HG03159 (cell line): ENCODE measurements around the gene AGPS.
"Not testable (repeated sequence)": the region's sequence is repeated elsewhere in the genome, so short reads cannot be mapped to it uniquely, and the experiment has no call there.

ENCODE experiments used
- ATAC-seq: cut with Tn5 transposase; IDR thresholded peaks from one replicate; pipeline ENCODE4 v1.9.1; 2021; ENCODE audit warnings: mild to moderate bottlenecking, moderate library complexity; ENCODE audit not compliant: unreplicated experiment

The AGPS gene

GRCh38 chr2:177466337-177467195, 74.0 kb downstream of the AGPS start:
- ATAC-seq = no peak

- no peak for ATAC-seq
These were observed 75.1 kb downstream of the AGPS start for GRCh38 chr2:177467646-177468045.

DNA sequence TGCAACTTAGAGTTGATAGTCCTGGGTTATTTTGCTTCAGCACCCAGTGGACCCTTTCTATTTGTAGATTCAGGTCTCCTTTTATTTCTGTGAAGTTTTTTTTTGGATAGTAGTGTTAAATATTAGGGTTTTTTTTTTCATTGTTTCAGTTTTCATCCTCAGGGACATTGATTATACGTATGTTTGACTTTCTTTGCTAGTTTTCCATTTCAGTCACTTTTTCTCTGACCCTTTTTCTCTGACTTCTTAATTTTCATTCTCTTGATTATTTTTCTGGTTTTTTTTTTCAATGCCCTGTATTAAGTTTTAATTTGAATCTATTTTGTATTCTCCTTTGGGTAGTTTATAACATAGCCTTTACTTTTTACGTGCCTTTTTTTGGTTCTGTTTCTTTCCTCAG, 79.4 kb downstream of the AGPS start:
- ATAC-seq = no peak

GRCh38 chr2:177474301-177474700, 81.7 kb downstream of the AGPS start:
- no peak for ATAC-seq

DNA sequence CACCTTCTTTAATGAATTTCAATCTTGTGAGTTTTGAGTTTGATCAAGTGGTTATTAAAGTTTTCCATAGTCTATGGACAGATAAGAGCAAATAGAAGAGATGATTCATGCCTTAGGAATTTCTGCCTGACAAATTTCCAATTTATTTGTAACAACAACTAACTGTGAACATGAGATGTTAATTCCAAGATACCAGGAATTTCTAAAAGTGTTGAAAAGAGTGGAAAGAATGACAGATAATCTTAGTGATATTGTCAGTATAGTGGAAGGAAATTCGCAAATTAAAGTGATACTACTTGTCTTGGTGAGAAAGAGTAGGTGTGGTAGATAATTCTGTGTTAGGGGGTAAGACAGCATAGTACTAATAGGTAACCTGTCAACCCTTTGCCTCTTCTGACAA, 82.4 kb downstream of the AGPS start:
- ATAC-seq = no peak

- ATAC-seq = no peak
These were observed 84.3 kb downstream of the AGPS start for GRCh38 chr2:177476897-177477296.

GRCh38 chr2:177478029-177478428, 85.5 kb downstream of the AGPS start:
- no peak for ATAC-seq

- ATAC-seq = no peak
These were observed 86.3 kb downstream of the AGPS start for GRCh38 chr2:177478907-177479306.

- no peak for ATAC-seq
These were observed 89.6 kb downstream of the AGPS start for GRCh38 chr2:177482195-177482594.

- ATAC-seq = no peak
These were observed 91.0 kb downstream of the AGPS start for GRCh38 chr2:177483531-177483930.

- ATAC-seq = no peak
These were observed 91.7 kb downstream of the AGPS start for GRCh38 chr2:177484180-177484795.

- not testable (repeated sequence) for ATAC-seq
These were observed 93.1 kb downstream of the AGPS start for GRCh38 chr2:177485657-177486056.

GRCh38 chr2:177489719-177490301, 97.2 kb downstream of the AGPS start:
- ATAC-seq = no peak

GRCh38 chr2:177495945-177496344, 103.4 kb downstream of the AGPS start:
- no peak for ATAC-seq

- no peak for ATAC-seq
These were observed 104.3 kb downstream of the AGPS start for GRCh38 chr2:177496921-177497320.

DNA sequence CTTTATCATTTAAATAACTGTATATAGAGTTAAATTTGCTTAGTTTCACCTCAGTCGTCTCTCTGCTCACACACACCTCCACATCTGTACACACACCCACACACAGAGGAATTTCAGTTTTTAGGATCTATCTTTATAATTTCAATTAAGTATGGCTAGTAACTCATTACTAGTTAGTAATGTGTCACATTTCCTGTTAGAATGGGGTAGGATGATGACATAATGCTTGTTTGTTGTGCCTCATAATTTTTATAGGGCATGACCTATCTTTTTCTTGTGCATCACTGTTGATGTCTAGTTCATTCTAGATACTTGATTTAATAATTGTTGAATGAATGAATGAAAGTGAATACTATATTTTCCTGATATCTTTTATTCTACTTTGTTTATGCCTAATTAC, 108.6 kb downstream of the AGPS start:
- ATAC-seq = no peak

DNA sequence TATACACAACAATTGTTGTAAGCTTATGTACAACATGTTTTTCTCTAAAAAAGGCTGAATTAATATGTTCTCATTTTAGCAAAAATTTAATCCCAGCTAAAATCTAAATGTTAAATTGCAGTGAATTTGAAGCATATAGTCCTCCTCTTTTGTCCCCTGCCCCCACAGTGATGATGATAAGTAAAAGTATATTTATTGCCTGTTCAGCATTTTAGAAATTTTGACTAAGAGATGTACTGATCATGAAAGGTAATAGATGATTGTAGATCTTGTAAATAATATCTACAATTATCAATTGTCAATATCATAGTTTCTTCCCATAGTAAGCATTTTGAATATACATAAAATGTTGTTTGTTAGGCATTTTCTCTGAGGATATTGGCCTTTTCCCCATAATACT, 113.9 kb downstream of the AGPS start:
- ATAC-seq = no peak

DNA sequence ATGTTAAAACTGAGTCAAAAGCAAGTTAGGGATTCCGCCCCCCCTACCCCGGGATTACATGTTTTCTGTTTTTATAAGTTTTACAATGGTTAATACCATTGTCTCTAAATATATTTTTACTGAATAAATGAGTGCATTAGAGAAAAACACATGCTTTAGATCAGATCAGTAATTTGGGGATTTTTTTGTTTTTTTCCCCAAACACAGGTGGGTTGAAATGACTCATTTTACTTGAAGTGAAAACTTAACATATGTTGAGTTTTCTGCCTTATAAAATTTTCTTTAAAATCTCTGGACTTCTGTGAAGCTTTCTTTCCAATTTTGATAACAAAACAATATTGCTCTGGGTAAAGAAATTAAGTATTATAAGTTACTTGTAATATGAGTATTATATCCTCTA, 114.4 kb downstream of the AGPS start:
- no peak for ATAC-seq

GRCh38 chr2:177516824-177517544, 124.4 kb downstream of the AGPS start:
- no peak for ATAC-seq

DNA sequence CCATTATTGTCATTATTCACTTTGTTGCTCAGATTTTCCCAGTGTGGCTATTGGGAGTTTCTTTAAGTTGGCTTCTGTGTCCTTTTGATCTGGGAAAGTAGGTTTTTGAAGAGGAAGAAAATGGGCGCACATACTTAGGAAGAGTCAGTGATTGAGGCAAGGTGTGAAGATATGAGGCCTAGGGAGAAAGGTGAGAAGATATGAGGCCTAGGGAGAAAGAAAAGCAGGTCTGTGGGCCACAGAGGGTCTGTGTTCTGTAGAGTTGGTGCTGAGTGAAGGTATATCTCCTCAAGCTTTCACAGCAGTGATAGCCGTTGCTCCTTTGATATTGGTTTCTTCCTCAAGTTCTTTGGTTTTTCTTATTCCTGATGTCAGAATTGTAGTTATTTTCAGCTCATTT, 126.2 kb downstream of the AGPS start:
- ATAC-seq = no peak

DNA sequence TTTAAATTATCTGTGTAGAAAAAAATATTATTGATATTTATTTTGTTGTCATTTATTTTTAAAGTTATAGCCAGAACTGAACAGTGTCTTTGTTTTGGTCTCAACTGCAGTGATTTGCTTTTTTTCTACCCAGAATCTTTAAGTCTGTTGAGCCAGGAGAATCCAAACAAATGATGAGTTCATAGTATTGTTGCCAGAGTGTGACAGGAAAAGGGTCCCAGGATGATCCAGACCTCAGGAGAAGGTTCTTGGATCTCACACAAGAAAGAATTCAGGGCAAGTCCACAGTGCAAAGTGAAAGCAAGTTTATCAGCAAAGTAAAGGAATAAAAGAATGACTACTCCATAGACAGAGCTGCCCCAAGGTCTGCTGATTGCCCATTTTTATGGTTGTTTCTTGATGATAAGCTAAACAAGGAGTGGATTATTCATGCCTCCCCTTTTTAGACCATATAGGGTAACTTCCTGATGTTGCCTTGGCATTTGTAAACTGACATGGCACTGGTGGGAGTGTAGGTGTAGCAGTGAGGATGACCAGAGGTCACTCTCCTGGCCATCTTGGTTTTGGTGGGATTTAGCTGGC, 127.1 kb downstream of the AGPS start:
- no peak for ATAC-seq
